Stimulated activated CD8-positive, alpha-beta memory T cell treated with anti-CD3 and anti-CD28 coated beads, Interleukin-4, amount 100 ng/mL, for 4 hours (primary cell): ENCODE results near the gene KCNMA1.

ENCODE experiments used
- DNase-seq, 2 donors: peaks; one replicate each; pipeline ENCODE4 v3.0.0-alpha.2; 2020; ENCODE audit warnings: low read depth in 2 of 2, low spot score in 1 of 2

KCNMA1 gene

GRCh38 chr10:76977046-76977445, 660.6 kb downstream of the KCNMA1 start:
- DNase-seq, result no peak

GRCh38 chr10:76976142-76976541, 661.5 kb downstream of the KCNMA1 start:
- DNase-seq, result no peak

DNA sequence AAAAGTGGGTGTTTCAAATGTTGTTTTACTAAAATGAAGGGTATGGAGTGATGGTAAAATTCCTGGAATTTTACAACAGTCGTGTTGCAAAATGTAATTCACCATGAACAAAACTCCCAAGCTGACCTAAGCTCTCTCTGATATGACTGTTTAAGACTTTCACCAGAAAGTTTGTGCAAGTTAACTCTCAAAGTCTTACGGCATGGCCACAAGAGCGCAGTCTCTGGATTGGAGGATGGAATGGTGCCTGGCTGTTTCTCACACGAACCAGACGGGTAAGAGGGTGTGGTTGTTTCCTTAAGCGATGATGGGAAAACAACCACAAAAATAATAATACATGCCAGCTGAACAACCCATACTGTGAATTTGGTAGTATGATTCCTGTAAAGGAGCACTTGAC, 662.5 kb downstream of the KCNMA1 start:
- no peak for DNase-seq

DNA sequence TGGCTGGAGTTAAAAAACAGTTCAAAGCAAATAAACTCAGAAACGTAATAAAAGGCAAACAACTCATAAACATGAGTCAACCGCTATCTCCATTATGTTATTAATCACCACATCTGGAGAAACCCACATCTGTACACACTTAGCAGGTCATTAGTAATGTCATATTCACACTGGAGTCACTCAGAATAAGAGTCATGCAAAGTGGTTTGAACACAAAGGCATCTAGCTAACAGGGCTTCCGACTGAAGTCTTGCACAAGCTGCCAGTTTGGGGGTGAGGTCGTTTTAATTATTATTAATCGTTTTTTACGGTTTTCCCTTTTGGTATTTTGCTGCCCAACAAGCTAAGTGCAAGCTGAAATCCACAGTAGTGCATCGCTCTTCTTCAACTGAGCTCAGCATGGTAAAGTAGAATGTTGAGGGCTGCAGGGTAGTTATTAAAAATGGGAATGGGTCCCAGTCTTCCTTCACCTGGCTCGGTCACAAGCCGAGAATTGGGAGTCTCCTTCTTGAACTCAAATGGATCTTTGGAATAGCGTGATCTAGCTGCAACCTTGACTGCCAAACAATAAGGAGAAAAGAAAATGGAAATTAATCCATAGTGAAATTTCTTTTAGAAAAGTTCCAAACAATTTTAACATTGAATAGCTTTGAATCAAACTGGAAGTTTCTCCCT, 663.5 kb downstream of the KCNMA1 start:
- DNase-seq, result no peak

- DNase-seq, result no peak
Measured at GRCh38 chr10:76973091-76974016, 664.3 kb downstream of the KCNMA1 start.

- no peak for DNase-seq
Measured at GRCh38 chr10:76972541-76972940, 665.1 kb downstream of the KCNMA1 start.

GRCh38 chr10:76971547-76972170, 665.9 kb downstream of the KCNMA1 start:
- DNase-seq, result no peak

- no peak for DNase-seq
Measured at GRCh38 chr10:76970711-76971519, 666.7 kb downstream of the KCNMA1 start.

DNA sequence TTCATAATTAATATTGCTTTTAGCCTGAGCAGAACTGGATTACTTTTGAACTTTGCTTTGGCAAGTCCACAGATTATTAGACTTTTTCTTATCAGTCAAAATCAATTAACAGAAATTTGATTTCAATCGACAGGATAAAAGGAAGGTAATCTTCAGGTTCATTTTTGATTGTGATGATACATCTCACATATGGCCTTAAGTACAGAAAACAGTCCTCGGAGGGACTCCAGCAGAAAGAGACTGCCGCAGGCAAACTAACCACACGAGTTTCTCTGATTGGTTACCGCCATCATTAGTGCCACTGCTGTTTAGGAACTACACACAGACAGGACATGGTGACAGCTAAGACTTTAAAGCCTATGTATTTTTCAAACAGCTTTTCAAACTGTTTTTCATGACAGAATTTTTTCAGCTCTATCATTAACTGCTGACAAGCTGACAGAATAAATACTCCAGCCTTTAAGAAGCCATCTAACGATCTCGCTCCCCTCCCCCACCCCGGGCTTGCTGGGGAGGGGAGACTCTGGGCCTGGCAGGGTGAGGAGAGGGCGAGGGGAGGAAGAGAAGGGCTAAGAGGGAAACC, 668.2 kb downstream of the KCNMA1 start:
- no peak for DNase-seq

DNA sequence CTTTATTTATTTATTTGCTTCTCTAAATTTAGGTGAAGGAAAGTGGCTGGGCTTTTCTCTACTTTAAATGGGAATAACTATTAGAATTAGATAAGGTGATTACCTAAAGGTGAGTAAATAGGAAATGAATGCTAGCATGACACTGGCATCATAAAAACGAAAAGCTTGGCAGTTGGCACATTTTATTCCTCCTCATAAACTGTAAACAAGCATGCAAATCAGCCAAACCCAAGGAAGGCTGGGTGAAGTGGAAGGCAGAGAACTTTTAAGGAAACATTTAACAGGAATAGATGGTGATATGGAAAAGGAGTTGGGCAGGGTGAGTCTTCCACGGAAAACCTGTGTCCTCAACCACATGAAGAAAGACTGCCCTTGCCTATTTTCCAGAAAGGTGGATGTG, 669.1 kb downstream of the KCNMA1 start:
- no peak for DNase-seq

DNA sequence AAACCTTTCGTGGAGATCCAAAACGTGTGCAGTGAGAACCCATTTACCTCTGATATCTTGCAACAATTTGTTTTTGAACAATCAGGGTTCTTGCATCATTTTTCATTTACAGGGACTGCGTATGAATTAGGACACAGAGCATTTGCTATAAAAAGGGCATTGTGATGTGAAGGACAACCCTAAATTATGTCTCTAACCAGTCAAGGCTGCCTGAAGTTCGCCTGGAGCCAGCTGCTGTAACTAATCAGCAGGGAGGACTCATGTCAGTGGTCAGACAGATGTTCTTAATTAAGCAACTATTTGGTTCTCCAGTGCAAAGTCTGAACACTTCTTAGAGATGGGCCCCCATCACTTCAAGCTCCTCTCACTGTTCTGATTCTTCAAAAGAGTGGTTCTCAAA, 674.8 kb downstream of the KCNMA1 start:
- no peak for DNase-seq

- no peak for DNase-seq
Measured at GRCh38 chr10:76961841-76962240, 675.8 kb downstream of the KCNMA1 start.

GRCh38 chr10:76959111-76959510, 678.5 kb downstream of the KCNMA1 start:
- DNase-seq, result no peak

DNA sequence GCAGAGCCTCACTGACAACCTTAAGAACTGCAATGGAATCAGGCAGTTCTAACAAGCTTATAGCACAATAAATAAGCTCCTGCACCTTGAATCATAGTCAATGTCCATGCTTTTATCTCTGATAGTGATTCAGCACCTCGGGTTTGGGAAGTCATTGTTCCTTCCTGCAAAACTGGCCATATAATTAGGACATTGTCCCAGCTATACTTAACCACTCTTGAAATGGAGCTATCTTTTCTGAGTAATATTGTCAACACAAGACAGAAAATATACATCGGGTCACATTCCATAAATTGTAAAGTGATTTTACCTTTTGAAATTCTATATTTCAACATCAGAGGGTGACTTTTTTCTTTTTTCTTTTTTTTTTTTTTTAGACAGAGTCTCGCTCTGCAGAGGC, 682.8 kb downstream of the KCNMA1 start:
- no peak for DNase-seq

DNA sequence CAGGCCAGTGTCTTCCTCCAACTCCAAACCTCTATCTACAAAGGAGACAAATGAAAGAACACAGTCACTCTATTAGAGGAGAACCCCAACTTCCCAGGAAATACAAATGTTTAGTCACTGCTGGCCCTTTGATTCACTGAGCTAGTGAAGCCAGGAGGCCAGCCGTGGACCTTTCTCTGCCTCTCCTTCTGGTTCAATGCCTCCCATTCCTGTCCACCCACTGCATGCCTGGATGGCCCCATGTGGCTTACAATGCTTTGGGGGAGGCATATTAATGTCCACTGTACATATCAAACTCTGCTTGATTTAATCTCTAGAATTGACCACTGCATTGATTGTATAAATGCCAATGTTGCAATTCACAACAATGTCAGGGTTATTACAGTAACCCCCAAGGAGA, 687.3 kb downstream of the KCNMA1 start:
- DNase-seq, result no peak

GRCh38 chr10:76946270-76946669, 691.3 kb downstream of the KCNMA1 start:
- DNase-seq, result no peak

DNA sequence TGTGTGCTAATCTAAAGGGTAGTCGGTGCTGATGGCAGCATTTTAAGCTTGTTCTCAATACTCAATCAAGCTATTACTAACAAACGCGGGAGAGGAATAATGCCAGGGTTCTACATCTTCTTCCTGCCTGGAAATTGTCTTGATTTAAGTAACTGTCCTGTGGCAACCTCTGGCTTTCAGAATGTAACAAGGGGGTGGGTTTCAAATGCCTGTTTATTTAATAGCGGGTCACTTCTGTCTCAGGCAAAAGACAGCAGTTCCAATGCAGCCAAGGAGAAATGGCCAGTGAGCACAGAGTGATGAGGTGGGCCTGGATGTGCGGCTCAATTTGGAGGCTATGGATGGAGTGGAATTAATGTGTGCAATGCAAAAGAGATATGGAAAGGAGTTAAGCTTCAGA, 692.4 kb downstream of the KCNMA1 start:
- no peak for DNase-seq

GRCh38 chr10:76944640-76945039, 693.0 kb downstream of the KCNMA1 start:
- DNase-seq, result no peak

GRCh38 chr10:76942628-76943416, 694.8 kb downstream of the KCNMA1 start:
- DNase-seq, result no peak

GRCh38 chr10:76939933-76940468, 697.6 kb downstream of the KCNMA1 start:
- DNase-seq, result no peak
